ENCODE measurements around the gene ZDHHC11B. TPM values are rescaled to one million over a fixed set of nuclear protein-coding genes. Genes with fewer than 3 reads are reported as not detected.
"Not testable (repeated sequence)": the region's sequence is repeated elsewhere in the genome, so short reads cannot be mapped to it uniquely, and the experiment has no call there.

ZDHHC11B gene, protein sequence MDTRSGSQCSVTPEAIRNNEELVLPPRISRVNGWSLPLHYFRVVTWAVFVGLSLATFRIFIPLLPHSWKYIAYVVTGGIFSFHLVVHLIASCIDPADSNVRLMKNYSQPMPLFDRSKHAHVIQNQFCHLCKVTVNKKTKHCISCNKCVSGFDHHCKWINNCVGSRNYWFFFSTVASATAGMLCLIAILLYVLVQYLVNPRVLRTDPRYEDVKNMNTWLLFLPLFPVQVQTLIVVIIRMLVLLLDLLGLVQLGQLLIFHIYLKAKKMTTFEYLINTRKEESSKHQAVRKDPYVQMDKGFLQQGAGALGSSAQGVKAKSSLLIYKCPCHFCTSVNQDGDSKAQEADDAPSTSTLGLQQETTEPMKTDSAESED
- total RNA-seq (1 to 10 TPM in 3 of 5 experiments, under 1 TPM in 1, not detected in 1; 0.81 to 5.5 (median 1.4) TPM), polyA plus RNA-seq (under 1 TPM in 1 of 2 donors, not detected in 1; 0.13 TPM), total RNA-seq (5.4 reads per million, percentile 25 among the genes with 10 or more reads in this experiment)

DNA sequence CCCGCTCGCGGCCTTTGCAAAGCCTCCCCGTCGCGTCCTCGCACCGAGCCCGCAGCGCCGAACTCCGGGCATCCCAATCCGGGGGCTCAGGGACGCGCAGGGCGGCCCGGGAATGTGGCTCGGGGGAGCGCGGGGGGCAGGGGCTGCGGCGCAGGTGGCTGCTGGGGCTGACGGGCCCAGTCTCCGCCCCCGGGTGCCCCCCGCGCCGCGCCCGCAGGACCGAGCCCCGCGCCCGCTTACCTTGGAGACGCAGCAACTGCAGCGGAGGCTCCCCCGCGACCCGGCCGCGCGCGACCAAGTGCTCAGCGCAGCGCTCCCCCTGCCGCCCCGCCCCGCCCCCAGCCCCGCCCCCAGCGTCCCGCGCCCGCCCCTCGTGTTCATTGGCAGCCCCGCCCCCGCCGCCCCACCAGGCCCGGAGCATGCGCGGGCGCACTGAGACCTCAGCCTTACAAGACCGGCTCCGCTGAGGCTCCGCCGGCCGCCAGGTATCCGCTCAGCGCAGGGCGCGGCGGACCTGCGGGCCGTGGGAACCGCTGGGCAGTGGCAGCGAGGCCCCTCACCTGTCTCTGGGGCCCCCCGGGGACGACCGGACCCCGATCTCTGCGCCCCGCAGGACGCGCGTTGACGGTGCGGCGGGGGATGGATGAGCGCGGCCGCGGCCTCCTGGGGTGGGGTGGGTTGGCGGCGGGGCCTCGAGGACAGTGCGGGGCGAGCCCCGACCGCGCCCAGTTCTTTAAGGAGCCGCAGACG, at the start of gene ZDHHC11B:
ZDHHC11B (minus strand) TSS at position 302 of the 750 bp plus-strand sequence. CDS start 17,810 bp downstream, outside the sequence.
- H3K36me3 ChIP-seq (ENCODE audit: control insufficient read depth in 2 of 3, insufficient read depth in 3 of 3, low read length in 3 of 3); CTCF ChIA-PET; H3K27ac ChIP-seq (ENCODE audit: low read depth, low read length); H3K4me1 Mint-ChIP-seq; POLR2A ChIA-PET; H3K27me3 Mint-ChIP-seq; H3K9me3 ChIP-seq (ENCODE audit: control insufficient read depth in 2 of 3, low read length in 3 of 3); H3K4me1 ChIP-seq (ENCODE audit: control insufficient read depth in 2 of 2, insufficient read depth in 2 of 2, low read length in 2 of 2); H3K27me3 ChIP-seq (ENCODE audit: control insufficient read depth in 2 of 2, insufficient read depth in 2 of 2, low read length in 2 of 2); H3K36me3 Mint-ChIP-seq: not testable (repeated sequence)
- DNase-seq (peak; percentile 71 to 85 (median 81)), ATAC-seq (peak; percentile 89)
- Mint-ChIP-seq H3K4me3 (peak within 1 kb of the TSS; percentile 67 to 86 (median 76)), H3K9me3 (peaks cover 0 to 12% (median 3%) of the 10 kb centered on the region in 11 donors), H3K27ac (peak within 1 kb of the TSS in 1 of 9 donors; percentile 8)
- H3K4me3 ChIP-seq (ENCODE audit: low read length): peak within 1 kb of the TSS; percentile 61
- intact Hi-C loops (cut with micrococcal nuclease): loop anchor here (2.0 to 10.0 kb wide), 6 partner anchors 92 to 1010 kb away; partner anchors contain the start of genes BRD9 (in 1 of the 2), MRPL36 (in 1 of the 2), TPPP (in 1 of the 2) and TRIP13 (in 1 of the 2)

GRCh38 chr5:834013-834412, 49.5 kb upstream of the ZDHHC11B start:
- H3K4me3 ChIP-seq (ENCODE audit: low read length); POLR2A ChIA-PET; ATAC-seq; CTCF ChIA-PET; H3K4me3 Mint-ChIP-seq; H3K9me3 Mint-ChIP-seq; DNase-seq; H3K27ac ChIP-seq (ENCODE audit: low read depth, low read length); H3K36me3 Mint-ChIP-seq; H3K27me3 Mint-ChIP-seq; H3K4me1 Mint-ChIP-seq; H3K9me3 ChIP-seq (ENCODE audit: control insufficient read depth in 2 of 3, low read length in 3 of 3); H3K4me1 ChIP-seq (ENCODE audit: control insufficient read depth in 2 of 2, insufficient read depth in 2 of 2, low read length in 2 of 2); H3K27me3 ChIP-seq (ENCODE audit: control insufficient read depth in 2 of 2, insufficient read depth in 2 of 2, low read length in 2 of 2); H3K27ac Mint-ChIP-seq; H3K36me3 ChIP-seq (ENCODE audit: control insufficient read depth in 2 of 3, insufficient read depth in 3 of 3, low read length in 3 of 3); intact Hi-C loops (cut with micrococcal nuclease): not testable (repeated sequence)

DNA sequence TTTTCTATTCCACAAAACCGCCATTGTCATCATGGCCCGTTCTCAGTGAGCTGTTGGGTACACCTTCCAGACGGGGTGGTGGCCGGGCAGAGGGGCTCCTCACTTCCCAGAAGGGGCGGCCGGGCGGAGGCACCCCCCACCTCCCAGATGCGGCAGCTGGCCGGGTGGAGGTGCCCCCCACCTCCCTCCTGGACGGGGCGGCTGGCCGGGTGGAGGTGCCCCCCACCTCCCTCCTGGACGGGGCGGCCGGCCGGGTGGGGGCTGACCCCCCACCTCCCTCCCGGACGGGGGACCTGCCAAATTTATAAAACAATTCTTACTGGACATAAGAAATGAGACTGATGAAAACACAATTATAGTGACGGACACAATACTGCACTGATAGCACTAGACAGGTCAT, 43.7 kb upstream of the ZDHHC11B start:
- POLR2A ChIA-PET; H3K4me1 Mint-ChIP-seq; DNase-seq; H3K4me1 ChIP-seq (ENCODE audit: control insufficient read depth in 2 of 2, insufficient read depth in 2 of 2, low read length in 2 of 2); H3K27ac ChIP-seq (ENCODE audit: low read depth, low read length); intact Hi-C loops (cut with micrococcal nuclease); H3K4me3 Mint-ChIP-seq; H3K4me3 ChIP-seq (ENCODE audit: low read length); H3K9me3 Mint-ChIP-seq; H3K27ac Mint-ChIP-seq; H3K27me3 ChIP-seq (ENCODE audit: control insufficient read depth in 2 of 2, insufficient read depth in 2 of 2, low read length in 2 of 2); CTCF ChIA-PET; ATAC-seq; H3K9me3 ChIP-seq (ENCODE audit: control insufficient read depth in 2 of 3, low read length in 3 of 3); H3K36me3 ChIP-seq (ENCODE audit: control insufficient read depth in 2 of 3, insufficient read depth in 3 of 3, low read length in 3 of 3): not testable (repeated sequence)
- peaks cover 0 to 17% (median 9%) of the 10 kb centered on the region in 5 donors for H3K36me3 Mint-ChIP-seq
- H3K27me3 Mint-ChIP-seq: peaks cover 0 to 18% (median 0%) of the 10 kb centered on the region in 5 donors

DNA sequence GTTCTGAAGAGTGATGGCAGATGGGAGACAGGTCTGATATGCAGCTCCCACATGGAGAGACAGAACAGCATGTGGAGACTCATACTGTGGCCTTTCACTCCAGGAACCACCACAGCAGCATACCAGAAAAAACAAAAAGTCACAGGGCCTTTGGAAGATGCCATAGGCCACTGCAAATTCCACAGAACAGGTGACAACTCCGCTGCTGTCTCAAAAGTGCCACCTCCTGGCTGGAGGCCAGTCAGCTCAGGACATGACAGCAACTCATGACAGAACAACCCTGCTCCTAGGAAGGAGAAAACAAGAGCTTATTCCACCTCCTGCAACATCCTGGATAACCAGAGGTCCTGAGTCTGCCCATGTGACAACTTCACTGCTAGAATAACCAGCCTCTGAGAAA, 41.0 kb upstream of the ZDHHC11B start:
- H3K9me3 Mint-ChIP-seq; intact Hi-C loops (cut with micrococcal nuclease); H3K9me3 ChIP-seq (ENCODE audit: control insufficient read depth in 2 of 3, low read length in 3 of 3); H3K36me3 ChIP-seq (ENCODE audit: control insufficient read depth in 2 of 3, insufficient read depth in 3 of 3, low read length in 3 of 3); H3K27ac Mint-ChIP-seq; CTCF ChIA-PET; H3K4me1 ChIP-seq (ENCODE audit: control insufficient read depth in 2 of 2, insufficient read depth in 2 of 2, low read length in 2 of 2); H3K4me3 ChIP-seq (ENCODE audit: low read length); H3K27ac ChIP-seq (ENCODE audit: low read depth, low read length); H3K4me3 Mint-ChIP-seq; DNase-seq; H3K4me1 Mint-ChIP-seq; H3K27me3 ChIP-seq (ENCODE audit: control insufficient read depth in 2 of 2, insufficient read depth in 2 of 2, low read length in 2 of 2); POLR2A ChIA-PET: not testable (repeated sequence)
- peaks cover 0 to 23% (median 14%) of the 10 kb centered on the region in 5 donors for H3K36me3 Mint-ChIP-seq
- ATAC-seq: peak; percentile 12
- peaks cover 0 to 19% (median 0%) of the 10 kb centered on the region in 5 donors for H3K27me3 Mint-ChIP-seq

DNA sequence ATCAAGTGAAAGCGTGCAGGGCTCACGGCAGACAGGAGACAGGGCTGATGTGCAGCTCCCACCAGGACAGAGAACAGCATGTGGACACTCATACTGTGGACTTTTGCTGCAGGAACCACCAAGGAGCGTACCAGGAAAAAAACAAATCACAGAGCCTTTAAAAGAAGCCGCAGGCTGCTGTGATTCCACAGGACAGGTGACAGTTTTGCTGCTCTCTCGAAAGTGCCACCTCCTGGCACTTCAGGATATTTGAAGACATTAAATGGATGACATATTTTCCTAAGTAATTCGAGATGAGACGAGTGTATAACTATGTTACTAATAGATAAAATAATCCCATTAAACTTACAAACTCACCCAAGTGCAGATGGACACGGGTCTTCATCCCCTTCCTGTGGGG, 37.0 kb upstream of the ZDHHC11B start:
- H3K36me3 ChIP-seq (ENCODE audit: control insufficient read depth in 2 of 3, insufficient read depth in 3 of 3, low read length in 3 of 3): no peaks in the 10 kb centered on the region
- H3K4me1 ChIP-seq (ENCODE audit: control insufficient read depth in 2 of 2, insufficient read depth in 2 of 2, low read length in 2 of 2): no peaks in the 10 kb centered on the region
- Mint-ChIP-seq H3K27me3 (peaks cover 0 to 39% (median 0%) of the 10 kb centered on the region in 5 donors), H3K9me3 (no peaks in the 10 kb centered on the region), H3K4me1 (no peaks in the 10 kb centered on the region), H3K4me3 (no peak overlapping the region), H3K27ac (no peak overlapping the region), H3K36me3 (peaks cover 0 to 26% (median 12%) of the 10 kb centered on the region in 5 donors)
- CTCF ChIA-PET: no interaction called here
- H3K4me3 ChIP-seq (ENCODE audit: low read length): no peak overlapping the region
- no peak for ATAC-seq
- intact Hi-C loops (cut with micrococcal nuclease): no loop called here
- H3K27ac ChIP-seq (ENCODE audit: low read depth, low read length): no peak overlapping the region
- peak in 1 of 9 donors; percentile 6 for DNase-seq
- H3K27me3 ChIP-seq (ENCODE audit: control insufficient read depth in 2 of 2, insufficient read depth in 2 of 2, low read length in 2 of 2): no peaks in the 10 kb centered on the region
- H3K9me3 ChIP-seq (ENCODE audit: control insufficient read depth in 2 of 3, low read length in 3 of 3): no peaks in the 10 kb centered on the region
- POLR2A ChIA-PET: no interaction called here

GRCh38 chr5:820245-820644, 35.7 kb upstream of the ZDHHC11B start:
- CTCF ChIA-PET: no interaction called here
- H3K4me3 ChIP-seq (ENCODE audit: low read length): no peak overlapping the region
- no peaks in the 10 kb centered on the region for H3K4me1 ChIP-seq (ENCODE audit: control insufficient read depth in 2 of 2, insufficient read depth in 2 of 2, low read length in 2 of 2)
- DNase-seq (no peak), ATAC-seq (no peak)
- H3K36me3 ChIP-seq (ENCODE audit: control insufficient read depth in 2 of 3, insufficient read depth in 3 of 3, low read length in 3 of 3): no peaks in the 10 kb centered on the region
- no peak overlapping the region for H3K4me3 Mint-ChIP-seq
- H3K27ac Mint-ChIP-seq: no peak overlapping the region
- H3K4me1 Mint-ChIP-seq: no peaks in the 10 kb centered on the region
- POLR2A ChIA-PET: no interaction called here
- H3K27me3 ChIP-seq (ENCODE audit: control insufficient read depth in 2 of 2, insufficient read depth in 2 of 2, low read length in 2 of 2): no peaks in the 10 kb centered on the region
- no peaks in the 10 kb centered on the region for H3K9me3 ChIP-seq (ENCODE audit: control insufficient read depth in 2 of 3, low read length in 3 of 3)
- H3K36me3 Mint-ChIP-seq: peaks cover 0 to 24% (median 14%) of the 10 kb centered on the region in 5 donors
- peaks cover 0 to 38% (median 0%) of the 10 kb centered on the region in 5 donors for H3K27me3 Mint-ChIP-seq
- peaks cover 0 to 9% (median 4%) of the 10 kb centered on the region in 11 donors for H3K9me3 Mint-ChIP-seq
- intact Hi-C loops (cut with micrococcal nuclease): no loop called here
- no peak overlapping the region for H3K27ac ChIP-seq (ENCODE audit: low read depth, low read length)

Data from naive thymus-derived CD4-positive, alpha-beta T cell (primary cell).